GM12878 (cell line): ENCODE results near the gene FILIP1L. TPM values are rescaled to one million over a fixed set of nuclear protein-coding genes. Genes with fewer than 3 reads are reported as not detected.

Experiments
- ATAC-seq: fragments of 200-7000 bp; cut with Tn5 transposase; 3 replicates; pipeline ENCODE4 v1.9.1; 2020; ENCODE audit warnings: mild to moderate bottlenecking, moderate library complexity
- BruUV-seq: library from RNA; stranded (reverse); fragments of 400-500 nt; replicated peaks from 2 replicates; lab custom pipeline; 2021; lab: Mats Ljungman, UMichigan
- CTCF ChIA-PET: fragments of 300-600 bp; sonication (Branson Sonifier 250); formaldehyde crosslinking; extraction: SDS; loops from one replicate; lab custom pipeline; 2021; ENCODE audit warnings: inconsistent platforms; lab: Yijun Ruan, JAX
- POLR2A ChIA-PET: fragments of 350-600 bp; formaldehyde crosslinking; extraction: SDS; loops from one replicate; lab custom pipeline; 2021; ENCODE audit warnings: inconsistent platforms; lab: Charles Lee
- RAD21 ChIA-PET: fragments of 300-600 bp; sonication (Branson Sonifier 250); formaldehyde crosslinking; loops from one replicate; lab custom pipeline; 2023; ENCODE audit warnings: antibody characterized with exemption; ENCODE audit not compliant: unreplicated experiment; lab: Charles Lee
- SMC1A ChIA-PET: fragments of 300-600 bp; sonication (Branson Sonifier 250); formaldehyde crosslinking; loops from one replicate; lab custom pipeline; 2023; ENCODE audit not compliant: unreplicated experiment, uncharacterized antibody; lab: Charles Lee
- DNase-seq: peaks from one replicate; pipeline ENCODE4 v3.0.0-alpha.2; 2011; ENCODE audit warnings: low read depth, low spot score
- FAIRE-seq: peaks from 3 replicates; lab custom pipeline; 2011; peaks lifted over from hg19 to GRCh38; lab: Jason Lieb, UNC
- H2AFZ ChIP-seq: 2 replicates; pipeline ENCODE4 v1.6.0; 2011; ENCODE audit warnings: low read depth, low read length, control low read depth; ENCODE audit not compliant: control insufficient read depth
- H3K27ac ChIP-seq: 2 replicates; pipeline ENCODE4 v1.5.1; 2011; ENCODE audit warnings: control low read depth; ENCODE audit not compliant: control insufficient read depth, insufficient read depth
- H3K27me3 ChIP-seq, 2 experiments: replicated peaks in 1 of 2; 2 replicates each; pipeline versions ENCODE4 v1.6.0 to v1.6.1; 2011; ENCODE audit warnings: low read length in 1 of 2; ENCODE audit not compliant: control insufficient read depth in 2 of 2, insufficient read depth in 2 of 2
- H3K36me3 ChIP-seq, 2 experiments: 2 replicates each; pipeline ENCODE4 v1.5.1; 2011; ENCODE audit warnings: low read length in 1 of 2; ENCODE audit not compliant: control insufficient read depth in 2 of 2, insufficient read depth in 2 of 2
- H3K4me1 ChIP-seq: 2 replicates; pipeline ENCODE4 v1.6.1; 2011; ENCODE audit warnings: mild to moderate bottlenecking, low read length, moderate library complexity, mixed read lengths; ENCODE audit not compliant: control insufficient read depth, insufficient read depth
- H3K4me2 ChIP-seq: 2 replicates; pipeline ENCODE4 v1.6.0; 2011; ENCODE audit warnings: control low read depth; ENCODE audit not compliant: control insufficient read depth, insufficient read depth
- H3K4me3 ChIP-seq: fragments of 200-600 bp; sonication (generic); 2 replicates; pipeline ENCODE4 v1.5.1; 2016
- H3K79me2 ChIP-seq: 2 replicates; pipeline ENCODE4 v1.6.0; 2011; ENCODE audit warnings: low read length; ENCODE audit not compliant: control insufficient read depth, insufficient read depth
- H3K9ac ChIP-seq: 2 replicates; pipeline ENCODE4 v1.8.0; 2011; ENCODE audit warnings: low read length, control low read depth, mixed read lengths; ENCODE audit not compliant: control insufficient read depth, insufficient read depth
- H3K9me3 ChIP-seq: replicated peaks from 3 replicates; pipeline ENCODE4 v1.5.1; 2011; ENCODE audit warnings: mild to moderate bottlenecking, low read length; ENCODE audit not compliant: control insufficient read depth, insufficient read depth
- H4K20me1 ChIP-seq: 2 replicates; pipeline ENCODE4 v1.6.0; 2011; ENCODE audit not compliant: control insufficient read depth, insufficient read depth
- ASH2L ChIP-seq: fragments of 300-600, 200-600 bp; sonication (generic); IDR thresholded peaks from 2 replicates; pipeline ENCODE4 v1.6.1; 2017; ENCODE audit warnings: low read depth, mild to moderate bottlenecking, borderline replicate concordance
- EED ChIP-seq: sonication (generic); IDR thresholded peaks from 2 replicates; pipeline ENCODE4 v1.6.1; 2016; ENCODE audit warnings: antibody characterized with exemption, low read depth
- LARP7 ChIP-seq: fragments of 450-650 bp; IDR thresholded peaks from 2 replicates; pipeline ENCODE4 v1.6.1; 2017; ENCODE audit warnings: mild to moderate bottlenecking
- PAX8 ChIP-seq: fragments of 450-650 bp; IDR thresholded peaks from 2 replicates; pipeline ENCODE4 v1.6.1; 2017; ENCODE audit warnings: mild to moderate bottlenecking, moderate library complexity
- SP1 ChIP-seq: IDR thresholded peaks from one replicate; pipeline ENCODE4 v1.6.1; 2011; ENCODE audit warnings: low read depth, low read length
- STAT3 ChIP-seq: IDR thresholded peaks from 2 replicates; pipeline ENCODE4 v1.6.1; 2011; ENCODE audit warnings: low read depth, low read length, improper control_type of control experiment
- TBL1XR1 ChIP-seq: IDR thresholded peaks from 2 replicates; pipeline ENCODE4 v1.6.1; 2012; ENCODE audit warnings: low read depth, low read length, improper control_type of control experiment
- ZBED1 ChIP-seq: IDR thresholded peaks from 2 replicates; pipeline ENCODE4 v1.6.1; 2016; ENCODE audit warnings: borderline replicate concordance
- ZNF622 ChIP-seq: fragments of 450-650 bp; IDR thresholded peaks from 2 replicates; pipeline ENCODE4 v1.6.1; 2017; ENCODE audit warnings: mild to moderate bottlenecking, inconsistent platforms
- in situ Hi-C: fragments of 300-500 bp; cut with MboI; formaldehyde crosslinking; loops from 9 replicates; pipeline ENCODE4 v1.14.3; 2018; ENCODE audit warnings: mixed read lengths
- intact Hi-C: fragments of 100-400 bp; cut with micrococcal nuclease; formaldehyde crosslinking; loops from one replicate; pipeline ENCODE4 v1.14.2; 2022; ENCODE audit not compliant: unreplicated experiment
- polyA plus RNA-seq, 11 experiments: library from polyadenylated mRNA; depleted of rRNA in 4 of 11; unstranded in 6 of 11; stranded (reverse) in 5 of 11; fragments of >200 nt; fragmentation: Nextera tagmentation in 4 of 11; fragmentation: Illumina TruSeq in 1 of 11; extraction: Ambion mirVana in 4 of 11; extraction: Trizol in 1 of 11; gene quantifications; 1 replicate in 1 of 11; 2 replicates in 10 of 11; pipeline versions ENCODE4 v1.2.1 to v1.2.3, GENCODE V29; 2011 to 2016; ENCODE audit warnings: inconsistent platforms in 2 of 11, missing spikeins in 2 of 11, low read depth in 1 of 11
- total RNA-seq, 4 experiments: library from RNA; depleted of rRNA in 3 of 4; stranded (reverse); fragments of >200 nt in 3 of 4; fragmentation: Illumina TruSeq in 1 of 4; extraction: Trizol in 1 of 4; gene quantifications; 2 replicates each; pipeline versions ENCODE4 v1.2.1 to v1.2.3, GENCODE V29; 2013 to 2021
- TF ChIP-seq, protein P1 (sequence below): IDR thresholded peaks from 2 replicates; pipeline ENCODE4 v1.6.1; 2011; ENCODE audit warnings: borderline replicate concordance, low read depth, mild to moderate bottlenecking, moderate library complexity, low read length; ENCODE audit not compliant: insufficient read depth, poor library complexity, severe bottlenecking

FILIP1L gene
- total and polyA plus RNA-seq, 10 of the 15 experiments (the other 5 are each of a cell fraction or from before 2014, with no cell fraction given), result 0.24 to 6.1 (median 3.5) TPM

DNA sequence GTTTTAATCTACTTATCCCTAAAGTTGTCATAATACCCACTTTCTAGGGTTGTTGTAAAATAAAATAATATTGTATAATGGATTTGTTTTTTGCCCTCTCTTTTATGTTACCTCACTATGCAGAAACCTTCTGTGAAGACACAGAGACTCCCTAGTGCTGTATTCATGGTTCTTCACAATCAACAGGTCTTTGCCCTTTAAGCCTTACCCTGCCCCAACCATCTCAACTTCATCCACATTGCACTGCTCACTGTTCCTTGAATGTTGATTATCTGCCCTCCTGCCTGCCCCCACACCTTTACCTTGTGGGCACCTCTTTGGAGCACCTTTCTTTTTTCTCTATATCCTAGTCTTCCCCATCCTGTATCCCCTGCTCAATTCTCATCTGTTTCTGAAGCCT, 275.5 kb downstream of the FILIP1L start:
- Histone ChIP-seq H4K20me1 (no peaks in the 10 kb centered on the region), H3K27me3 (no peaks in the 10 kb centered on the region), H3K36me3 (no peaks in the 10 kb centered on the region), H2AFZ (no peak overlapping the region), H3K9ac (no peak overlapping the region), H3K27ac (no peak overlapping the region), H3K4me3 (no peak overlapping the region), H3K9me3 (no peaks in the 10 kb centered on the region), H3K4me2 (no peak overlapping the region)
- RAD21 ChIA-PET, result interaction anchor here (3.8 kb wide), 1 partner anchor 415 kb away, joined by 18 read pairs; no protein-coding TSS in a partner anchor
- no peak for FAIRE-seq
- in situ Hi-C loops, result loop anchor here (5.0 to 10.0 kb wide), 3 partner anchors 229 to 756 kb away; no protein-coding TSS in a partner anchor
- BruUV-seq, result no TSS peak
- TF ChIP-seq SP1 (no peak), PAX8 (no peak), EED (no peak), ASH2L (no peak), ZNF622 (no peak), STAT3 (no peak), LARP7 (no peak), ZBED1 (no peak), TBL1XR1 (no peak)
- TF ChIP-seq, protein P1, sequence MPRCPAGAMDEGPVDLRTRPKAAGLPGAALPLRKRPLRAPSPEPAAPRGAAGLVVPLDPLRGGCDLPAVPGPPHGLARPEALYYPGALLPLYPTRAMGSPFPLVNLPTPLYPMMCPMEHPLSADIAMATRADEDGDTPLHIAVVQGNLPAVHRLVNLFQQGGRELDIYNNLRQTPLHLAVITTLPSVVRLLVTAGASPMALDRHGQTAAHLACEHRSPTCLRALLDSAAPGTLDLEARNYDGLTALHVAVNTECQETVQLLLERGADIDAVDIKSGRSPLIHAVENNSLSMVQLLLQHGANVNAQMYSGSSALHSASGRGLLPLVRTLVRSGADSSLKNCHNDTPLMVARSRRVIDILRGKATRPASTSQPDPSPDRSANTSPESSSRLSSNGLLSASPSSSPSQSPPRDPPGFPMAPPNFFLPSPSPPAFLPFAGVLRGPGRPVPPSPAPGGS, result no peak
- TF ChIP-seq, all 136 proteins: peak for 0
- no peak for DNase-seq
- ChIA-PET POLR2A (no interaction called here), CTCF (interaction anchor here (0.8 to 3.4 kb wide), 4 partner anchors 16 to 751 kb away, joined by 3 to 16 read pairs (median 4); no protein-coding TSS in a partner anchor), SMC1A (interaction anchor here (1.3 to 2.0 kb wide), 3 partner anchors 29 to 415 kb away, joined by 3 to 11 read pairs (median 8); no protein-coding TSS in a partner anchor)
- Histone ChIP-seq H3K79me2 (peaks cover 2% of the 10 kb centered on the region; the same call in 1 of the 2 replicates), H3K4me1 (no peaks in the 10 kb centered on the region; the same call in 1 of the 2 replicates)
- intact Hi-C loops, result no loop called here
- no peak for ATAC-seq
